Neuronal stem cell (in vitro differentiated cells): Measurements from ENCODE around the gene DPYSL5.
A peak's percentile ranks its signal among the peaks of the same experiment; 100 is the strongest.

Experiments
- DNase-seq: peaks from one replicate; pipeline ENCODE4 v3.0.0-alpha.2; 2013; ENCODE audit warnings: low spot score
- H2AFZ ChIP-seq: one replicate; pipeline ENCODE4 v1.6.1; 2013; ENCODE audit warnings: mild to moderate bottlenecking, low read length, inconsistent platforms
- H2AK5ac ChIP-seq: 2 replicates; pipeline ENCODE4 v1.6.1; 2013; ENCODE audit warnings: low read depth, mild to moderate bottlenecking, inconsistent platforms, low read length, moderate library complexity, mixed read lengths
- H2BK120ac ChIP-seq: 2 replicates; pipeline ENCODE4 v1.6.1; 2013; ENCODE audit warnings: low read depth, mild to moderate bottlenecking, inconsistent platforms, low read length, moderate library complexity, mixed read lengths
- H2BK12ac ChIP-seq: one replicate; pipeline ENCODE4 v1.6.1; 2013; ENCODE audit warnings: low read length, inconsistent platforms
- H2BK15ac ChIP-seq: 2 replicates; pipeline ENCODE4 v1.6.1; 2013; ENCODE audit warnings: mild to moderate bottlenecking, low read length, inconsistent platforms, mixed read lengths
- H2BK5ac ChIP-seq: one replicate; pipeline ENCODE4 v1.6.1; 2013; ENCODE audit warnings: inconsistent platforms, mild to moderate bottlenecking, low read length, moderate library complexity
- H3K14ac ChIP-seq: one replicate; pipeline ENCODE4 v1.6.1; 2013; ENCODE audit warnings: low read length, inconsistent platforms
- H3K18ac ChIP-seq: 2 replicates; pipeline ENCODE4 v1.6.1; 2013; ENCODE audit warnings: low read length, inconsistent platforms
- H3K23ac ChIP-seq: 2 replicates; pipeline ENCODE4 v1.6.1; 2013; ENCODE audit warnings: low read depth, mild to moderate bottlenecking, mixed read lengths, low read length, inconsistent platforms; ENCODE audit not compliant: poor library complexity
- H3K27ac ChIP-seq: replicated peaks from 3 replicates; pipeline ENCODE4 v1.5.1; 2013; ENCODE audit warnings: low read length, inconsistent platforms
- H3K27me3 ChIP-seq, 3 experiments: 2 replicates each; pipeline ENCODE4 v1.6.1; 2013; ENCODE audit warnings: low read length in 3 of 3, mild to moderate bottlenecking in 2 of 3, inconsistent platforms in 1 of 3, low read depth in 1 of 3, mixed read lengths in 1 of 3, moderate library complexity in 1 of 3; ENCODE audit not compliant: control insufficient read depth in 3 of 3, insufficient read depth in 3 of 3
- H3K36me3 ChIP-seq, 2 donors: replicated peaks in 1 of 2; 2 replicates each; pipeline ENCODE4 v1.6.1; 2013; ENCODE audit warnings: low read length in 2 of 2; ENCODE audit not compliant: control insufficient read depth in 2 of 2, insufficient read depth in 2 of 2
- H3K4ac ChIP-seq: 2 replicates; pipeline ENCODE4 v1.6.1; 2013; ENCODE audit warnings: inconsistent platforms, mild to moderate bottlenecking, low read length, moderate library complexity
- H3K4me1 ChIP-seq, 2 donors: 1 replicate in 1 of 2; 2 replicates in 1 of 2; pipeline ENCODE4 v1.6.1; 2013; ENCODE audit warnings: low read length in 2 of 2, low read depth in 1 of 2; ENCODE audit not compliant: control insufficient read depth in 2 of 2, insufficient read depth in 1 of 2
- H3K4me2 ChIP-seq: one replicate; pipeline ENCODE4 v1.6.1; 2013; ENCODE audit warnings: mild to moderate bottlenecking, low read length, inconsistent platforms; ENCODE audit not compliant: insufficient read depth, poor library complexity, severe bottlenecking
- H3K4me3 ChIP-seq, 2 donors: 2 replicates each; pipeline ENCODE4 v1.5.1; 2013; ENCODE audit warnings: low read length in 2 of 2, mild to moderate bottlenecking in 2 of 2, inconsistent platforms in 1 of 2, moderate library complexity in 1 of 2
- H3K79me1 ChIP-seq: one replicate; pipeline ENCODE4 v1.6.1; 2013; ENCODE audit warnings: low read depth, mild to moderate bottlenecking, inconsistent platforms, low read length, moderate library complexity
- H3K9ac ChIP-seq: one replicate; pipeline ENCODE4 v1.6.1; 2013; ENCODE audit warnings: mild to moderate bottlenecking, low read depth, low read length, inconsistent platforms; ENCODE audit not compliant: poor library complexity
- H3K9me3 ChIP-seq, 2 donors: replicated peaks in 1 of 2; 2 replicates each; pipeline versions ENCODE3 to v1.6.1; 2013; ENCODE audit warnings: low read length in 2 of 2, mild to moderate bottlenecking in 2 of 2, inconsistent platforms in 1 of 2, low read depth in 1 of 2, mixed read lengths in 1 of 2, moderate library complexity in 1 of 2; ENCODE audit not compliant: control insufficient read depth in 2 of 2, insufficient read depth in 1 of 2
- H4K8ac ChIP-seq: one replicate; pipeline ENCODE4 v1.6.1; 2013; ENCODE audit warnings: low read depth, mild to moderate bottlenecking, inconsistent platforms, low read length, moderate library complexity
- H4K91ac ChIP-seq: one replicate; pipeline ENCODE4 v1.6.1; 2013; ENCODE audit warnings: low read length, low read depth, mild to moderate bottlenecking, inconsistent platforms; ENCODE audit not compliant: poor library complexity
- WGBS, 2 donors: extraction: QIAGEN DNeasy Blood & Tissue Kit; methylation state at CpG; one replicate each; pipeline ENCODE4 v1.1.7; 2013; ENCODE audit warnings: missing lambda C conversion rate in 2 of 2, mixed read lengths in 1 of 2; ENCODE audit not compliant: insufficient read length in 2 of 2, insufficient replicate concordance in 1 of 2; ENCODE audit errors: extremely low coverage in 2 of 2; 5-methylcytosine and 5-hydroxymethylcytosine counted together

Gene DPYSL5

GRCh38 chr2:26807788-26808460 is 40.0 kb upstream of the DPYSL5 start:
- DNase-seq: peak; percentile 24
- Histone ChIP-seq H3K27ac (no peak overlapping the region), H3K79me1 (peaks cover 4% of the 10 kb centered on the region), H3K4ac (no peak overlapping the region), H2BK12ac (no peak overlapping the region), H3K9me3 (no peaks in the 10 kb centered on the region), H3K4me2 (no peak overlapping the region), H2BK120ac (no peak overlapping the region), H3K27me3 (no peaks in the 10 kb centered on the region), H2AK5ac (no peak overlapping the region), H4K91ac (no peak overlapping the region), H3K14ac (no peak overlapping the region), H3K4me3 (no peak overlapping the region), H3K4me1 (peaks cover 10 to 14% of the 10 kb centered on the region in 2 donors), H2AFZ (no peak overlapping the region), H3K9ac (no peak overlapping the region), H2BK15ac (no peak overlapping the region), H3K18ac (no peak overlapping the region), H2BK5ac (no peak overlapping the region), H4K8ac (no peak overlapping the region), H3K36me3 (no peaks in the 10 kb centered on the region), H3K23ac (no peak overlapping the region)
- no CpG with 5 or more reads among the region's 2 CpGs for WGBS, 2 donors

- no peak for DNase-seq
- no peak overlapping the region for H3K4me3 ChIP-seq
- no peak overlapping the region for H3K4ac ChIP-seq
- H3K23ac ChIP-seq: no peak overlapping the region
- H3K4me1 ChIP-seq: peaks cover 10 to 14% of the 10 kb centered on the region in 2 donors
- H4K91ac ChIP-seq: no peak overlapping the region
- no CpG with 5 or more reads among the region's 3 CpGs for WGBS, 2 donors
- H2AK5ac ChIP-seq: no peak overlapping the region
- no peak overlapping the region for H2BK15ac ChIP-seq
- H3K27me3 ChIP-seq: no peaks in the 10 kb centered on the region
- H3K9me3 ChIP-seq: no peaks in the 10 kb centered on the region
- no peak overlapping the region for H2BK120ac ChIP-seq
- H3K79me1 ChIP-seq: peaks cover 2% of the 10 kb centered on the region
- H2BK12ac ChIP-seq: no peak overlapping the region
- no peaks in the 10 kb centered on the region for H3K36me3 ChIP-seq
- no peak overlapping the region for H4K8ac ChIP-seq
- no peak overlapping the region for H2BK5ac ChIP-seq
- H3K9ac ChIP-seq: no peak overlapping the region
- no peak overlapping the region for H3K4me2 ChIP-seq
- no peak overlapping the region for H3K14ac ChIP-seq
- H3K27ac ChIP-seq: no peak overlapping the region
- no peak overlapping the region for H2AFZ ChIP-seq
- H3K18ac ChIP-seq: no peak overlapping the region
Measured at GRCh38 chr2:26809211-26809610, 38.7 kb upstream of the DPYSL5 start.

- DNase-seq: no peak
- Histone ChIP-seq H3K27me3 (no peaks in the 10 kb centered on the region), H3K4me1 (peaks cover 10 to 14% of the 10 kb centered on the region in 2 donors), H3K9ac (no peak overlapping the region), H2BK15ac (no peak overlapping the region), H4K91ac (no peak overlapping the region), H3K36me3 (no peaks in the 10 kb centered on the region), H3K27ac (no peak overlapping the region), H3K4me2 (no peak overlapping the region), H2BK12ac (no peak overlapping the region), H4K8ac (no peak overlapping the region), H3K4me3 (no peak overlapping the region), H2BK5ac (no peak overlapping the region), H3K9me3 (no peaks in the 10 kb centered on the region), H3K4ac (no peak overlapping the region), H2AFZ (no peak overlapping the region), H2BK120ac (no peak overlapping the region), H3K23ac (no peak overlapping the region), H3K14ac (no peak overlapping the region), H3K79me1 (peaks cover 2% of the 10 kb centered on the region), H3K18ac (no peak overlapping the region), H2AK5ac (no peak overlapping the region)
- no CpG with 5 or more reads among the region's 6 CpGs for WGBS, 2 donors
Measured at GRCh38 chr2:26809876-26810577, 37.9 kb upstream of the DPYSL5 start.

- Histone ChIP-seq H3K36me3 (no peaks in the 10 kb centered on the region), H2BK5ac (no peak overlapping the region), H4K91ac (no peak overlapping the region), H3K4me1 (peaks cover 10 to 14% of the 10 kb centered on the region in 2 donors), H2BK120ac (no peak overlapping the region), H3K18ac (no peak overlapping the region), H2AFZ (no peak overlapping the region), H2AK5ac (no peak overlapping the region), H2BK15ac (no peak overlapping the region), H3K4me3 (no peak overlapping the region), H2BK12ac (no peak overlapping the region), H3K27me3 (no peaks in the 10 kb centered on the region), H3K23ac (no peak overlapping the region), H4K8ac (no peak overlapping the region), H3K4me2 (no peak overlapping the region), H3K9me3 (no peaks in the 10 kb centered on the region), H3K9ac (no peak overlapping the region), H3K79me1 (peaks cover 2% of the 10 kb centered on the region), H3K27ac (no peak overlapping the region), H3K4ac (no peak overlapping the region), H3K14ac (no peak overlapping the region)
- DNase-seq: no peak
- no CpG with 5 or more reads among the region's 8 CpGs for WGBS, 2 donors
Measured at GRCh38 chr2:26811261-26811660, 36.7 kb upstream of the DPYSL5 start.
